BLaER1 (cell line): ENCODE results near the gene TBC1D20.

Source experiments
- H3K27ac ChIP-seq: shearing (Covaris generic); formaldehyde crosslinking; 2 replicates; pipeline ENCODE4 v1.8.1; 2022
- H3K27me3 ChIP-seq: shearing (Covaris generic); formaldehyde crosslinking; 2 replicates; pipeline ENCODE4 v1.8.1; 2022
- H3K36me3 ChIP-seq: shearing (Covaris generic); formaldehyde crosslinking; 2 replicates; pipeline ENCODE4 v1.8.1; 2022
- H3K4me1 ChIP-seq: shearing (Covaris generic); formaldehyde crosslinking; 2 replicates; pipeline ENCODE4 v1.8.1; 2022
- H3K4me2 ChIP-seq: shearing (Covaris generic); formaldehyde crosslinking; 2 replicates; pipeline ENCODE4 v1.8.1; 2022
- H3K4me3 ChIP-seq: shearing (Covaris generic); formaldehyde crosslinking; 2 replicates; pipeline ENCODE4 v1.8.1; 2022
- H3K9ac ChIP-seq: shearing (Covaris generic); formaldehyde crosslinking; 2 replicates; pipeline ENCODE4 v1.8.1; 2022
- H3K9me3 ChIP-seq: shearing (Covaris generic); formaldehyde crosslinking; 2 replicates; pipeline ENCODE4 v1.8.1; 2022
- H4K20me1 ChIP-seq: shearing (Covaris generic); formaldehyde crosslinking; 2 replicates; pipeline ENCODE4 v1.8.1; 2022
- Cebpa-rat ChIP-seq: shearing (Covaris generic); IDR thresholded peaks from 2 replicates; pipeline ENCODE4 v1.8.1; 2022

Gene TBC1D20

DNA sequence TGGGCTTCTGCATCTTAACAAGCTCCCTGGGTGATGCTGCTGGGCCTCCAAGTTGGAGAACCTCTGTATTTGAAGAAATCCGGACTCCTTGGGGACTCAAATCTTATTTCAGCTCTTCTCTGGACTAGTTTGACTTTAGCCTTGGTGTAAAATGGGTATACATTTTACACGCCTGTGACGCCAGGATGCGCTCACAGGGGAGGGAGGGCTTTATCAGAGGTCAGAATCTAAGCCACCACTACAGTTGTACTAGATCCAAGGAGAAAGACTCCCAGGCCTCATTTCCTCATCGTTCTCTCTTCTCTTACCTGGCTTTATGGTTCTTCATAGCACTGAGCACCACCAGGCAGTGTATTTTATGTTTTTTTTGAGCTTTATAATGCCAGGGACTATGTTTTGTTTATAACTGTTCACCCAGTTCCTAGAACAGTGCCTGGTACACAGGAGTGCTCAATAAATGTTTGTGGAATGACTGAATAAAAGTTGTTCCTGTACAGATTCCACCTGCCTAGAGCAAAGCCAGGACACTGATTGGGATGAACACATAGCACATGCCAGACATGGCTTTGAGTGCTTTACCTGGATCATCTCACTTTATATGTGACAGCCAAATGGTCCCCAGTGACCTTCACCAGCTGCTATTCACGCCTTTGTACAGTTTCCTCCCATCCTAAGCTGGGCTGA is 59.3 kb downstream of the TBC1D20 start:
- no peaks in the 10 kb centered on the region for H3K9me3 ChIP-seq
- H3K27ac ChIP-seq = no peak overlapping the region
- peaks cover 24% of the 10 kb centered on the region for H3K4me1 ChIP-seq
- peak overlapping the region; percentile 6 for H3K4me2 ChIP-seq
- no peak overlapping the region for H3K9ac ChIP-seq
- TF ChIP-seq Cebpa-rat = no peak
- H3K36me3 ChIP-seq = peaks cover 9% of the 10 kb centered on the region
- no peaks in the 10 kb centered on the region for H3K27me3 ChIP-seq
- H3K4me3 ChIP-seq = no peak overlapping the region
- H4K20me1 ChIP-seq = no peaks in the 10 kb centered on the region

DNA sequence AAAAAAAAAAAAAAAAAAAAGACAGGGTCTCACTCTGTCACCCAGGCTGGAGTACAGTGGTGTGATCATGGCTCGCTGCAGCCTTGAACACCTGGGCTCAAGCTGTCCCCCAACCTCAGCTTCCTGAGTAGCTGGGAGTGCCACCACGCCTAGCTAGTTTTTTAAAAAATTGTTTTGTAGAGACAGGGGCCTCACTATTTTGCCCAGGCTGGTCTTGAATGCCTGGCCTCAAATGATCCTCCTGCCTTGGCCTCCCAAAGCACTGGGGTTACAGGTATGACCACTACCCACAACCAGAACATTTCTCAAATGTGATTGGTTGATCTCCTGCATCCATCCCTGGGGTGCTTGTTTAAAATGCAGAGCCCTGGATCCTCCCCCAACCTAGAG is 59.8 kb downstream of the TBC1D20 start:
- Histone ChIP-seq H3K4me2 (peak overlapping the region; percentile 6), H3K36me3 (peaks cover 14% of the 10 kb centered on the region), H3K9me3 (no peaks in the 10 kb centered on the region), H4K20me1 (no peaks in the 10 kb centered on the region), H3K9ac (no peak overlapping the region), H3K4me3 (no peak overlapping the region), H3K27me3 (no peaks in the 10 kb centered on the region), H3K27ac (no peak overlapping the region), H3K4me1 (peaks cover 23% of the 10 kb centered on the region)
- TF ChIP-seq Cebpa-rat = no peak

DNA sequence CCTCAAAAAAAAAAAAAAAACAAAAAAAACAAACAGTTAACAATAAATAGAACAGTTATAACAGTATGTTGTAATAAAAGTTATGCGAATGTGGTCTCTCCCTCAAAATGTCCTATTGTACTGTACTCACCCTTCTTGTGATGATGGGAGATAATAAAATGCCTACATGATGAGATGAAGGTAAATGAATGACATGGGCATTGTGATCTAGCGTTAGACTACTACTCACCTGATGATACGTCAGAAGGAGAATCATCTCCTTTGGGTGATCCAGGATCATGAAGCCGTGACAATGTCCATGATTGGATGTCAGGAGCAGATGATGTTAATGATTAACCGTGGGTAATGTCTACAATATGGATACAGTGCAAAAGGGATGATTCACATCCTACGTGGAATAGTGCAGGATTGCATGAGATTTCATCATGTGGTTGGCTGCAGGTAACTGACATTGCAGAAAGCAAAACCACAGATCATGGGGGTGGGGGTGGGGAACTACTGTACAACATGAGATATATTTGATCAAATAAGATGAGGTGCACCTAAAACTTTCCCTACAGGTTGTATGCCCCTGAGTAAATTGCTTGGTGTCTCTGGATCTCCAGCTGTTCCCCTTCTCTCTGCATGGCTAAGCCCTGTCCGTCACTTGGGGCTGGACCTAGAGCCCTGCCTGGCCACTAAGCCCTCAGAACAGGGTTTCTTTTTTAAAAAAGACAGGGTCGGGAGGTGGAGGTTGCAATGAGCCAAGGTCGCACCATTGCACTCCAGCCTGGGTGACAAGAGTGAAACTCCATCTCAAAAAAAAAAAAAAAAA is 60.4 kb downstream of the TBC1D20 start:
- no peaks in the 10 kb centered on the region for H3K27me3 ChIP-seq
- H3K4me3 ChIP-seq = no peak overlapping the region
- H3K9me3 ChIP-seq = no peaks in the 10 kb centered on the region
- no peak for TF ChIP-seq Cebpa-rat
- peaks cover 17% of the 10 kb centered on the region for H3K4me1 ChIP-seq
- no peak overlapping the region for H3K9ac ChIP-seq
- H3K4me2 ChIP-seq = peak overlapping the region; percentile 6
- H4K20me1 ChIP-seq = peaks cover 3% of the 10 kb centered on the region; the same call in 1 of the 2 replicates
- no peak overlapping the region for H3K27ac ChIP-seq
- peaks cover 20% of the 10 kb centered on the region for H3K36me3 ChIP-seq

DNA sequence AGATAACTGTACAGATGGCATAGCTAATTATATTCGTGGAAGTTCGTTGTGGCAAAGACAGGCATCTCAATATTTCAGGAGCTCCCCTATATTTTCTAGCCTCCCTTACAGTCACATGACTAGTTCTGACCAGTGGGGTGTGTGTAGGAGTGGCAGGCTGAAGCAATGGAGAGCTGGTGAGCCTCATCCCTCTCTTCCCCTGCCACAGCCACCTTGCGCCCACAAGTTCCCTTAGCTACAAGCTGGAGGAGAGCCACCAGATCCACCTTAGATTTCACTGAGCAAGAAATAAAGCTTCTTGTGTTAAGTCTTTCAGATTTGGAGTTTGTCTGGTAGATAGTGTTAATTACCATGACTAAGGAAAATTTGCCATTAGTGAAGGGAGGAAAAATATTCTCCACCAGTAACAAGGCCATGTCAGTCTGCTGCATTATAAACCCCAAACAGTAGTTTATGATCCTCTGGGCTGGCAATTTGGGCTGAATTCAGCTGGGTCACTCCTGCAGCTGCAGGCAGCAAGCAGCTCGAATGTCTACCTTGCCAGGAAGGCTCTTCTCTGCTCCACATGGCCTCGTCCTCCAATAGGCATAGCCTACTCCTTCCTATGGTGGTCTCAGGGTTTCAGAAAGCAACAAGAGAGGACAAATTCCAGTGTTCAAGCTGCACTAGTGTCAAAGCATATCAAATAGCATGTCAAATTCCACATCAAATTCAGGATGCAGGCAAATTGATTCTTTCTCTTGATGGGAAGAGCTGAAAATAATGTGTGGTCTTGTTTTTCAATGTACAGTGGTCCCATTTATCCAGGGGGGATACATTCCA is 61.7 kb downstream of the TBC1D20 start:
- Histone ChIP-seq H3K36me3 (peaks cover 33% of the 10 kb centered on the region), H3K4me1 (peaks cover 12% of the 10 kb centered on the region), H4K20me1 (peaks cover 11% of the 10 kb centered on the region; the same call in 1 of the 2 replicates), H3K9ac (no peak overlapping the region), H3K27ac (no peak overlapping the region), H3K4me3 (no peak overlapping the region), H3K9me3 (no peaks in the 10 kb centered on the region), H3K27me3 (no peaks in the 10 kb centered on the region), H3K4me2 (no peak overlapping the region)
- TF ChIP-seq Cebpa-rat = no peak

DNA sequence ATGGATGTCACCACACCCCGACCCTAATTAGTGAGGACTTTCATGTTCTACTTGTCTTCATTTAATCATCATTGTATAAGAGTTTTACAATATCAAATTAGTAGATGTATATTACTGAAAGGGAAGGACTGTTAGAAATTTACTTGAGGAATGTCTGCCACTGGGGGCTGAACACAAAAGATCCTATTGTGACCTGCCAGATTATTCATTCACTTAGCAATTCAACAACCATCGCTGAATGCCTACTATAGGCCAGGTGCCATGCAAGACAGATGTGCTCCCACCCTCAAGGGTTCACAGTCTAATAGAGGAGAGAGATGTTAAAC is 62.2 kb downstream of the TBC1D20 start:
- Histone ChIP-seq H3K36me3 (peaks cover 38% of the 10 kb centered on the region), H3K9ac (no peak overlapping the region), H3K4me2 (no peak overlapping the region), H3K27ac (no peak overlapping the region), H3K9me3 (no peaks in the 10 kb centered on the region), H3K4me1 (peaks cover 12% of the 10 kb centered on the region), H3K27me3 (no peaks in the 10 kb centered on the region), H4K20me1 (peaks cover 11% of the 10 kb centered on the region; the same call in 1 of the 2 replicates), H3K4me3 (no peak overlapping the region)
- no peak for TF ChIP-seq Cebpa-rat

DNA sequence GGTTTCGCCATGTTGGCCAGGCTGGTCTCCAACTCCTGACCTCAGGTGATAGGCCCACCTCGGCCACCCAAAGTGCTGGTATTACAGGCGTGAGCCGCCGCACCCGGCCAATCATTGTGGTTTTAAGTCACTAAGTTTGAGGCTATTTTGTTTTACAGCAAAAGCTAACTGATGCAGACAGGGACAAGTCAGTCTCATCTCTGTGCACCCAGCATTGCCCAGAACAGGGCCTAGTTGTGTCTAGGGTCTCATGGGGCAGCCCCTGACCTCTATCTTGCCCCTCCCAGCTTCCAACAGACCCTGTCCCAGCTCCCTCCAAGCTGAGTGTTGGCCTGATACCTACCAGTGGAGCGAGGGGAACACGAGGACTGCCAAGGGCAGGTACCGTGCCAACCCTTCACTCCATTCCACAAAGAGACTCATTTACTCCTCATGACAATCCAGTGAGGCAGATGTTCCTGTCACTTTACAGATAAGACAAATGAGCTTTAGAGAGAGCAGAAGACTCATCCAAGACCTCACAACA is 63.1 kb downstream of the TBC1D20 start:
- Histone ChIP-seq H3K4me3 (no peak overlapping the region), H3K27ac (no peak overlapping the region), H3K9me3 (no peaks in the 10 kb centered on the region), H3K36me3 (peaks cover 47% of the 10 kb centered on the region), H4K20me1 (peaks cover 15% of the 10 kb centered on the region; the same call in 1 of the 2 replicates), H3K4me2 (no peak overlapping the region), H3K4me1 (peaks cover 12% of the 10 kb centered on the region), H3K9ac (no peak overlapping the region), H3K27me3 (no peaks in the 10 kb centered on the region)
- TF ChIP-seq Cebpa-rat = no peak

DNA sequence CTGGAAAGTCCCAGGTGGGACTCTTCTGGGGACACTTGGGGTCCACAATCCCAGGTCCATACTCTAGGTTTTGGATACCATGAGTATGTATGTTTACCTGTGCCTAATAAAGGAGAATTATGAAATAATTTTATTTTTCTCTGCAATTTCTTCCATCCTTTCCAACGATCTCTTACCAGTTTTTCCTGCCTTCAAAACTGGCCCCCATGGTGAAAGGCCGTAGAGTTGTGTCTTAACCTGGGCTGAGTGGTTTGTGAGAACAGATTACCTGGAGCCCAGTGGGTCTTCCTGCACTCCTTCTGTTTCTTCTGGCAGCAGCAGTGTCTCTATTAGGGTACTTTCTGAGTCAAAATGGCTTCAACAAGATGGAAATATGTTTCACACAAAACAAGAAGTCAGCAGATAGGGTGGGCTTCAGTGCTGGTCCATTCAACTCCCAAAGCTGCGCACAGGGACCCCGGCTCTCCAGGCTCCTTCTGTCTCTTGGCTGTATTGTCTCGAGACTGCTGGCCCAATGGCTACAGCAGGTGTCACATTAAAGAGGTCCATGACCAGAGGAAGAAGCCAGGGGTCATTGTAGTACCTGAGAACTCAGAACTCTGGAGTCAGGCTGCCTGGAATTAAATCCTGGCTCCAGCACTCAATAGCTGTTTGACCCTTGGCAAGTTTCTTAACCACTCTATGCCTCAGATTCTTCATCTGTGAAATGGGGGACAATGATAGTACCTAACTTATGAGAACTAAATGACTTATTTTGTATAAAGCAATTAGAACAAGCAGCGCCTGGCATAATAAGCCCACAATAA is 64.7 kb downstream of the TBC1D20 start:
- H3K9me3 ChIP-seq = no peaks in the 10 kb centered on the region
- H3K27me3 ChIP-seq = no peaks in the 10 kb centered on the region
- no peak for TF ChIP-seq Cebpa-rat
- no peak overlapping the region for H3K9ac ChIP-seq
- peaks cover 63% of the 10 kb centered on the region for H3K36me3 ChIP-seq
- H3K27ac ChIP-seq = no peak overlapping the region
- peaks cover 10% of the 10 kb centered on the region for H3K4me1 ChIP-seq
- no peak overlapping the region for H3K4me3 ChIP-seq
- H4K20me1 ChIP-seq = peaks cover 24% of the 10 kb centered on the region; the same call in 1 of the 2 replicates
- H3K4me2 ChIP-seq = no peak overlapping the region

DNA sequence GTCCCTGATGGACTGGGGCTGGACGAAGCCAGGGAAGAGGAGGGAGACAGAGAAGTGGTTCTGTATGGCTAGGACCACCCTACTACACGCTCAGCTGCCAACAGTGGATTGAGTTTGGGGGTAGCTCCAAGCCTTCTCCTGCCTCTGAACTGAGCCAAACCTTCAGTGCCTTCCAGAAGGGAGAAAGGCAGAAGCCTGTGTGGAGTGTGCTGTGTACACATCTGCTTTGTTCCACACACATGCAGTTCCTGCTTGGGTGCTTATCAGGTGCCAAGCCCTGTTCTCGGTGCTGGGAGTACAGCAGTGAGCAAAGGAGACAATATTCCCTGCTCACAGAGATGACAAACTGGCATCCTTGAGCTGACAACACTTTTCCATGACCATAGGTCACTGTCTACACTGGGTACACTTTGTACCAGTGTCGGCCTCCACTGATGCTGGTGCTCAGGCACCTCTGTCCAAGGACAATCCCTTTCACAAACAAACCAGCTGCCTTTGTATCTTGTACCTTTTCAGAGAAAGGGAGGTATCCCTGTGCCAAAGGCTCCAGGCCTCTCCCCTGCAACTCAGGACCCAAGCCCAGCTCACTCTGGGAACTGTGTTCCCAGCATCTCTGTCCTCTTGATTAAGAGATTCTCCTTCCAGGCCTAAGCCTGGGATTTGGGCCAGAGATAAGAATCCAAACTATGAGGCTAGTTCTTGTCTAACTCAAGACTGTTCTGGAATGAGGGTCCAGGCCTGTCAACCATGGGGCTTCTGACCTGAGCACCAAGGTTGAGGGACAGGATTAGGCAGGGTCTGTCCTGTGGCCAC is 65.5 kb downstream of the TBC1D20 start:
- H3K9ac ChIP-seq = no peak overlapping the region
- no peak overlapping the region for H3K4me3 ChIP-seq
- no peak overlapping the region for H3K27ac ChIP-seq
- no peaks in the 10 kb centered on the region for H3K9me3 ChIP-seq
- peaks cover 71% of the 10 kb centered on the region for H3K36me3 ChIP-seq
- H3K4me2 ChIP-seq = no peak overlapping the region
- TF ChIP-seq Cebpa-rat = no peak
- peaks cover 2% of the 10 kb centered on the region for H3K4me1 ChIP-seq
- no peaks in the 10 kb centered on the region for H3K27me3 ChIP-seq
- peaks cover 27% of the 10 kb centered on the region; the same call in 1 of the 2 replicates for H4K20me1 ChIP-seq
